ENCODE data around the gene CNOT3.
"Not testable (repeated sequence)": the region's sequence is repeated elsewhere in the genome, so short reads cannot be mapped to it uniquely, and the experiment has no call there.

The CNOT3 gene

GRCh38 chr19:54189735-54190502 lies 52.4 kb downstream of the CNOT3 start:
- H3K27ac ChIP-seq (ENCODE audit: low read depth, low read length) = peak overlapping the region; percentile 98
- H3K9me3 ChIP-seq (ENCODE audit: control insufficient read depth in 5 of 5, low read length in 5 of 5) = no peaks in the 10 kb centered on the region
- H3K4me3 ChIP-seq (ENCODE audit: low read depth in 1 of 5, low read length in 5 of 5) = peak overlapping the region; percentile 35 to 87 (median 84)
- peaks cover 6 to 26% (median 21%) of the 10 kb centered on the region in 5 donors for H3K4me1 ChIP-seq (ENCODE audit: control insufficient read depth in 5 of 5, insufficient read depth in 5 of 5, low read length in 5 of 5)
- peaks cover 0 to 2% (median 0%) of the 10 kb centered on the region in 5 donors for H3K27me3 ChIP-seq (ENCODE audit: control insufficient read depth in 5 of 5, insufficient read depth in 4 of 5, low read length in 5 of 5)
- H3K36me3 ChIP-seq (ENCODE audit: control insufficient read depth in 5 of 5, insufficient read depth in 5 of 5, low read length in 5 of 5) = peaks cover 0 to 30% (median 13%) of the 10 kb centered on the region in 5 donors
- peak overlapping the region; percentile 63 to 94 (median 90) for H3K9ac ChIP-seq (ENCODE audit: low read length in 5 of 5)

GRCh38 chr19:54190503-54191010 lies 53.0 kb downstream of the CNOT3 start:
- H3K9ac ChIP-seq (ENCODE audit: low read length in 5 of 5) = peak overlapping the region; percentile 63 to 95 (median 93)
- H3K27me3 ChIP-seq (ENCODE audit: control insufficient read depth in 5 of 5, insufficient read depth in 4 of 5, low read length in 5 of 5) = peaks cover 0 to 2% (median 0%) of the 10 kb centered on the region in 5 donors
- H3K4me3 ChIP-seq (ENCODE audit: low read depth in 1 of 5, low read length in 5 of 5) = peak overlapping the region; percentile 40 to 87 (median 84)

GRCh38 chr19:54191011-54191810 lies 53.6 kb downstream of the CNOT3 start, which contains the start of gene TSEN34:
TSEN34 (plus strand) TSS chr19:54191308; CDS start chr19:54191365, 57 bp downstream.
- Histone ChIP-seq H3K27me3 (ENCODE audit: control insufficient read depth in 5 of 5, insufficient read depth in 4 of 5, low read length in 5 of 5) (peaks cover 0 to 2% (median 0%) of the 10 kb centered on the region in 5 donors), H3K36me3 (ENCODE audit: control insufficient read depth in 5 of 5, insufficient read depth in 5 of 5, low read length in 5 of 5) (peaks cover 0 to 32% (median 12%) of the 10 kb centered on the region in 5 donors), H3K4me1 (ENCODE audit: control insufficient read depth in 5 of 5, insufficient read depth in 5 of 5, low read length in 5 of 5) (peaks cover 6 to 26% (median 21%) of the 10 kb centered on the region in 5 donors), H3K4me3 (ENCODE audit: low read depth in 1 of 5, low read length in 5 of 5) (peak within 1 kb of the TSS; percentile 70 to 87 (median 84)), H3K27ac (ENCODE audit: low read depth, low read length) (peak within 1 kb of the TSS; percentile 98), H3K9ac (ENCODE audit: low read length in 5 of 5) (peak within 1 kb of the TSS; percentile 63 to 95 (median 93)), H3K9me3 (ENCODE audit: control insufficient read depth in 5 of 5, low read length in 5 of 5) (no peaks in the 10 kb centered on the region)

More at GRCh38 chr19:54190503-54191010, 53.0 kb downstream of the CNOT3 start:
- H3K36me3 ChIP-seq (ENCODE audit: control insufficient read depth in 5 of 5, insufficient read depth in 5 of 5, low read length in 5 of 5) = peaks cover 0 to 33% (median 13%) of the 10 kb centered on the region in 5 donors
- H3K4me1 ChIP-seq (ENCODE audit: control insufficient read depth in 5 of 5, insufficient read depth in 5 of 5, low read length in 5 of 5) = peaks cover 6 to 26% (median 21%) of the 10 kb centered on the region in 5 donors
- H3K27ac ChIP-seq (ENCODE audit: low read depth, low read length) = peak overlapping the region; percentile 98
- no peaks in the 10 kb centered on the region for H3K9me3 ChIP-seq (ENCODE audit: control insufficient read depth in 5 of 5, low read length in 5 of 5)

DNA sequence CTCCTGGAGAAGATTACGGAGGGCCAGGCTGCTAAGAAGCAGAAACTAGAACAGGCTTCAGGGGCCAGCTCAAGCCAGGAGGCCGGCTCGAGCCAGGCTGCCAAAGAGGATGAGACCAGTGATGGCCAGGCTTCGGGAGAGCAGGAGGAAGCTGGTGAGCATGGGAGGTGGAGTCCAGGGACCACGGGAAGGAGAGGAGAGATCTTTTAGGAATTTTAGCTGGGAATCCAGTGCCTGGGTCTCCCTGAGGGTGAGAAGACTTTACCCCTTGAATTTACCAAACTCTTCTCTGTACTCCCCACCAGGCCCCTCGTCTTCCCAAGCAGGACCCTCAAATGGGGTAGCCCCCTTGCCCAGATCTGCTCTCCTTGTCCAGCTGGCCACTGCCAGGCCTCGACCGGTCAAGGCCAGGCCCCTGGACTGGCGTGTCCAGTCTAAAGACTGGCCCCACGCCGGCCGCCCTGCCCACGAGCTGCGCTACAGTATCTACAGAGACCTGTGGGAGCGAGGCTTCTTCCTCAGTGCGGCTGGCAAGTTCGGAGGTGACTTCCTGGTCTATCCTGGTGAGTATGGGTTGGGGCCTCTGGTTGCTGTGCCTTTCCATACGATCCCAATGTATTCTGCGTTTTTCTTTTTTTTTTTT lies 54.4 kb downstream of the CNOT3 start:
- Histone ChIP-seq H3K36me3 (ENCODE audit: control insufficient read depth in 5 of 5, insufficient read depth in 5 of 5, low read length in 5 of 5) (peaks cover 0 to 25% (median 9%) of the 10 kb centered on the region in 5 donors), H3K4me3 (ENCODE audit: low read depth in 1 of 5, low read length in 5 of 5) (peak overlapping the region; percentile 70 to 87 (median 84))

GRCh38 chr19:54193011-54193410 lies 55.4 kb downstream of the CNOT3 start:
- Histone ChIP-seq H3K9ac (ENCODE audit: low read length in 5 of 5) (no peak overlapping the region), H3K4me1 (ENCODE audit: control insufficient read depth in 5 of 5, insufficient read depth in 5 of 5, low read length in 5 of 5) (peaks cover 6 to 25% (median 21%) of the 10 kb centered on the region in 5 donors), H3K36me3 (ENCODE audit: control insufficient read depth in 5 of 5, insufficient read depth in 5 of 5, low read length in 5 of 5) (peaks cover 0 to 20% (median 9%) of the 10 kb centered on the region in 5 donors), H3K27me3 (ENCODE audit: control insufficient read depth in 5 of 5, insufficient read depth in 4 of 5, low read length in 5 of 5) (peaks cover 0 to 2% (median 0%) of the 10 kb centered on the region in 5 donors), H3K27ac (ENCODE audit: low read depth, low read length) (no peak overlapping the region), H3K4me3 (ENCODE audit: low read depth in 1 of 5, low read length in 5 of 5) (no peak overlapping the region), H3K9me3 (ENCODE audit: control insufficient read depth in 5 of 5, low read length in 5 of 5) (no peaks in the 10 kb centered on the region)

More for the DNA sequence above, 54.4 kb downstream of the CNOT3 start:
- Histone ChIP-seq H3K9me3 (ENCODE audit: control insufficient read depth in 5 of 5, low read length in 5 of 5) (no peaks in the 10 kb centered on the region), H3K4me1 (ENCODE audit: control insufficient read depth in 5 of 5, insufficient read depth in 5 of 5, low read length in 5 of 5) (peaks cover 6 to 26% (median 21%) of the 10 kb centered on the region in 5 donors), H3K27ac (ENCODE audit: low read depth, low read length) (peak overlapping the region; percentile 98), H3K9ac (ENCODE audit: low read length in 5 of 5) (peak overlapping the region in 4 of 5 donors; percentile 87 to 95 (median 90)), H3K27me3 (ENCODE audit: control insufficient read depth in 5 of 5, insufficient read depth in 4 of 5, low read length in 5 of 5) (peaks cover 0 to 2% (median 0%) of the 10 kb centered on the region in 5 donors)

- H3K27ac ChIP-seq (ENCODE audit: low read depth, low read length); H3K27me3 ChIP-seq (ENCODE audit: control insufficient read depth in 5 of 5, insufficient read depth in 4 of 5, low read length in 5 of 5); H3K4me3 ChIP-seq (ENCODE audit: low read depth in 1 of 5, low read length in 5 of 5); H3K9me3 ChIP-seq (ENCODE audit: control insufficient read depth in 5 of 5, low read length in 5 of 5); H3K9ac ChIP-seq (ENCODE audit: low read length in 5 of 5): not testable (repeated sequence)
- Histone ChIP-seq H3K36me3 (ENCODE audit: control insufficient read depth in 5 of 5, insufficient read depth in 5 of 5, low read length in 5 of 5) (peaks cover 0 to 20% (median 9%) of the 10 kb centered on the region in 5 donors), H3K4me1 (ENCODE audit: control insufficient read depth in 5 of 5, insufficient read depth in 5 of 5, low read length in 5 of 5) (peaks cover 5 to 13% (median 12%) of the 10 kb centered on the region in 5 donors)
These were observed 56.9 kb downstream of the CNOT3 start for GRCh38 chr19:54194463-54194862.

DNA sequence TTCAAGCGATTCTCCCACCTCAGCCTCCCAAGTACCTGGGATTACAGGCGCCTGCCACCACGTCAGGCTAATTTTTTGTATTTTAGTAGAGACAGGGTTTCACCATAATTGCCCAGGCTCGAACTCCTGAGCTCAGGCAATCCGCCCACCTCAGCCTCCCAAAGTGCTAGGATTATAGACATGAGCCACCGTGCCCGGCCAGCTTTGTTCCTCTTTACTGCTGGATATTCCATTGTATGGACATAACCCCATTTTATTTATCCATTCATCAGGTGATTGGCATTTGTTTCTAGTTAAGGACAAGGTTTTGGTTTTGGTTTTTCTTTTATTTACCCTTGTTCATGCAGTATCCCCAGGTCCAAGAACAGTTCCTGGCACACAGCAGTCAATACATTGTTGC lies 59.0 kb downstream of the CNOT3 start:
- H3K9me3 ChIP-seq (ENCODE audit: control insufficient read depth in 5 of 5, low read length in 5 of 5) = no peaks in the 10 kb centered on the region
- no peaks in the 10 kb centered on the region for H3K27me3 ChIP-seq (ENCODE audit: control insufficient read depth in 5 of 5, insufficient read depth in 4 of 5, low read length in 5 of 5)
- peaks cover 0 to 20% (median 9%) of the 10 kb centered on the region in 5 donors for H3K36me3 ChIP-seq (ENCODE audit: control insufficient read depth in 5 of 5, insufficient read depth in 5 of 5, low read length in 5 of 5)
- peaks cover 4 to 18% (median 17%) of the 10 kb centered on the region in 5 donors for H3K4me1 ChIP-seq (ENCODE audit: control insufficient read depth in 5 of 5, insufficient read depth in 5 of 5, low read length in 5 of 5)
- no peak overlapping the region for H3K27ac ChIP-seq (ENCODE audit: low read depth, low read length)
- H3K4me3 ChIP-seq (ENCODE audit: low read depth in 1 of 5, low read length in 5 of 5) = no peak overlapping the region
- H3K9ac ChIP-seq (ENCODE audit: low read length in 5 of 5) = no peak overlapping the region

- no peak overlapping the region for H3K27ac ChIP-seq (ENCODE audit: low read depth, low read length)
- H3K27me3 ChIP-seq (ENCODE audit: control insufficient read depth in 5 of 5, insufficient read depth in 4 of 5, low read length in 5 of 5) = no peaks in the 10 kb centered on the region
- H3K9me3 ChIP-seq (ENCODE audit: control insufficient read depth in 5 of 5, low read length in 5 of 5) = no peaks in the 10 kb centered on the region
- no peak overlapping the region for H3K9ac ChIP-seq (ENCODE audit: low read length in 5 of 5)
- H3K4me3 ChIP-seq (ENCODE audit: low read depth in 1 of 5, low read length in 5 of 5) = no peak overlapping the region
- H3K4me1 ChIP-seq (ENCODE audit: control insufficient read depth in 5 of 5, insufficient read depth in 5 of 5, low read length in 5 of 5) = peaks cover 6 to 18% (median 17%) of the 10 kb centered on the region in 5 donors
- H3K36me3 ChIP-seq (ENCODE audit: control insufficient read depth in 5 of 5, insufficient read depth in 5 of 5, low read length in 5 of 5) = peaks cover 0 to 21% (median 9%) of the 10 kb centered on the region in 5 donors
These were observed 59.6 kb downstream of the CNOT3 start for GRCh38 chr19:54197121-54197520.

DNA sequence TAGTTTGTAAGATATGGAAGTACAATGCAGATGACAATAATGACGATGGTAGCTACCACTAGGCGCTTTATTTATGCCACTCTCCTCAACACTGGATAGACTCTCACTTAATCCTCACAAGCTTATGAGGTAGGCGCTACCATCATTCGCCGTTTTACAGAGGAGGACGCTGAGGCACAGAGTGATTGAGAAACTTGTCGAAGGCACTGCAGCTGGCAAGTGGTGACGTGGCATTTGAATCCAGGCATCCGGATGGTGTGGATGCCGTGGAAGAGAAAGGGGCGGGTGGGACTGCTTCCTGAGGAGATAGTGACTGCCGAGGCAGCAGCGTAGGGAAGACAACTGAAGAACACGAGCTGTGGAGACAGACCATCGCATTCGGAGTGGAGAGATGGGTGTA lies 61.8 kb downstream of the CNOT3 start:
- no peak overlapping the region for H3K9ac ChIP-seq (ENCODE audit: low read length in 5 of 5)
- H3K4me1 ChIP-seq (ENCODE audit: control insufficient read depth in 5 of 5, insufficient read depth in 5 of 5, low read length in 5 of 5) = peaks cover 6 to 37% (median 34%) of the 10 kb centered on the region in 5 donors
- H3K27me3 ChIP-seq (ENCODE audit: control insufficient read depth in 5 of 5, insufficient read depth in 4 of 5, low read length in 5 of 5) = no peaks in the 10 kb centered on the region
- H3K9me3 ChIP-seq (ENCODE audit: control insufficient read depth in 5 of 5, low read length in 5 of 5) = no peaks in the 10 kb centered on the region
- peaks cover 7 to 29% (median 17%) of the 10 kb centered on the region in 5 donors for H3K36me3 ChIP-seq (ENCODE audit: control insufficient read depth in 5 of 5, insufficient read depth in 5 of 5, low read length in 5 of 5)
- no peak overlapping the region for H3K27ac ChIP-seq (ENCODE audit: low read depth, low read length)
- no peak overlapping the region for H3K4me3 ChIP-seq (ENCODE audit: low read depth in 1 of 5, low read length in 5 of 5)

All from subcutaneous abdominal adipose tissue (tissue), 5 donors.